ENCODE measurements around the gene LTB4R2.

DNA sequence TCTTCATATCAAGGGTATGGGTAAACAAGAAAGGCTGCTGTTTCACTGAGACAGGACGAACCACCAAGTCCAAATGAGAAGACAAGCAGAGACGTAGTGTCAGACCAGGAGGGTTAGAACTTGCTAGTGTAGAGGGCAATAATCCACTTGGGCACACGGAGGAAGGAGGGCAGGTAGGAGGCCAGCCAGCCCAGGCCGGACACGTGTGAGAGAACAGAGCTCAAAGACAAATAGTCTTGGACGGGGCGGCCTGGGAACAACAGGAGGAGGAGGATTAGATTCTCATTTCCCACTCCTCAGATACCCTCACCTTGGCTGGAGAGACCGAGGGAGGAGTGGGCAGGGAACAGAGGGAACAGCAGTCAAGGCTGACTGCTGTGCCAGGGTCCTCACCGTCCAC lies 19.2 kb upstream of the LTB4R2 start:
- TF ChIP-seq POLR2A (IDR thresholded peaks at IDR 0.05) = no peak
- TF ChIP-seq, protein P1, sequence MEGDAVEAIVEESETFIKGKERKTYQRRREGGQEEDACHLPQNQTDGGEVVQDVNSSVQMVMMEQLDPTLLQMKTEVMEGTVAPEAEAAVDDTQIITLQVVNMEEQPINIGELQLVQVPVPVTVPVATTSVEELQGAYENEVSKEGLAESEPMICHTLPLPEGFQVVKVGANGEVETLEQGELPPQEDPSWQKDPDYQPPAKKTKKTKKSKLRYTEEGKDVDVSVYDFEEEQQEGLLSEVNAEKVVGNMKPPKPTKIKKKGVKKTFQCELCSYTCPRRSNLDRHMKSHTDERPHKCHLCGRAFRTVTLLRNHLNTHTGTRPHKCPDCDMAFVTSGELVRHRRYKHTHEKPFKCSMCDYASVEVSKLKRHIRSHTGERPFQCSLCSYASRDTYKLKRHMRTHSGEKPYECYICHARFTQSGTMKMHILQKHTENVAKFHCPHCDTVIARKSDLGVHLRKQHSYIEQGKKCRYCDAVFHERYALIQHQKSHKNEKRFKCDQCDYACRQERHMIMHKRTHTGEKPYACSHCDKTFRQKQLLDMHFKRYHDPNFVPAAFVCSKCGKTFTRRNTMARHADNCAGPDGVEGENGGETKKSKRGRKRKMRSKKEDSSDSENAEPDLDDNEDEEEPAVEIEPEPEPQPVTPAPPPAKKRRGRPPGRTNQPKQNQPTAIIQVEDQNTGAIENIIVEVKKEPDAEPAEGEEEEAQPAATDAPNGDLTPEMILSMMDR (IDR thresholded peaks at IDR 0.05) = no peak

Data from lower leg skin (tissue), 3 donors.